ELF-1 (cell line): ENCODE data around the gene TRIM43.
"Not testable (repeated sequence)": the region's sequence is repeated elsewhere in the genome, so short reads cannot be mapped to it uniquely, and the experiment has no call there.

ENCODE experiments used
- DNase-seq: peaks from one replicate; pipeline ENCODE4 v3.0.0-alpha.2; 2016; ENCODE audit warnings: low read depth, low spot score

Gene TRIM43

DNA sequence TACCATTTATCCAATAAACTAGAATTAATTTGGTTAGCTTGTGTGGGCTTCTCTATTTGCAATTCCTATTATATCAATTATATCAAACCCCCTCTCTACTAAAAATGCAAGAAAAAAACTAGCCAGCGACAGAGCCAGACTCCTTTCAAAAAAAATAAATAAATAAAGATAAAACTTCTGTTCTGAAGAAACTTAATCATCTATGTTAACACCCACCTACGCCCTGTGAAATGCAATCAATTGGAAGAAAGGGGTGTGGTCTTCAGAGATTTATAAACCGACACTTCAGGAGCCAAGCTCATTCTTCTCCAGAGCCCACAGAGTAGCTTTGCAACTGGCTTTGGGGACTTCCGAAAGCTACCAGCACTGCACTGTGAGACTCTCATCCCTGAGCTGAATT, at the start of gene TRIM43:
Gene TRIM43, plus strand, starts transcription at position 301 of the 400 bp plus-strand sequence. CDS start 2,023 bp downstream, outside the sequence.
- not testable (repeated sequence) for DNase-seq

DNA sequence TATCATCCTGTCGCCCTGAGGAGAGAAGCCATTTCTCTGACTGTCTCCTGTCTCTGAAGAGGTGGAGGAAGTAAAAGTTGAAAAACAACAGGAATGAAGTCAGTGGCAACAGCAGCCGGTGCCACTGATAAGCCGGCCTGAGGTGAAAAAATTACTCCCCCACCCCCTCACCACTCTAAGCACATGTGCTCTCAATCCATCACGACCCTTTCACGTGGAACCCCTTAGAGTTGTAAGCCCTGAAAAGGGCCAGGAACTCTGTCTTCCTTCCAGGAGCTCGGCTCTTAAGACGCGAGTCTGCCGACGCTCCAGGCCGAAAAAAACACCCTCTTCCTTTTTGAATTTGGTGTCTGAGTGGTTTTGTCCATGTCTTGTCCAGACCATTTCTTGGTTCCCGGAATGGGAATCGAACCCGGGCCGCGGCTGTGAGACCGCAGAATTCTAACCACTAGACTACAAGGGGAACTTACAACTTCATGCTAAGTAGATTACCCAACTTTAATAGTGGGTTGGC, 40.7 kb upstream of the TRIM43 start:
- no peak for DNase-seq

- no peak for DNase-seq
Observed at GRCh38 chr2:95552911-95553310, 38.9 kb upstream of the TRIM43 start.

DNA sequence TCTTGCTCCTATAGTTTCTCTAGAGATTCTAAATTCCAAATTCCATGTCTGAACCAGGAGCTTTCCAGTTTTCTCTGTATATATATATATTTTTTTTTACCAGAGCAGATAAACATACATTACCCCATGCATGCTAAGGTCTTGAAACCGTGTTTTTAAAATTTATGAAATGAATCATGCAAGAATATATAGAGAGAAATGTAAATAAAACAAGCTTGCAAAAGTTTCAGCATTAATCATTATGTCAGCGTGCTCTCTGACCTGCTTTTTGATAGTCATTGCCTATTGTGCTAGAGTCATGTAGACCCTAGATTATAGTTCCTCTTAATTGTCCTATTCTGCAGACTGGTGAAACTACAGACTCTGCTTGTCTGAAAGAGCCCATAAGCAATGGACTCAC, 22.6 kb upstream of the TRIM43 start:
- DNase-seq, result no peak

- DNase-seq, result no peak
Observed at GRCh38 chr2:95573866-95574265, 17.9 kb upstream of the TRIM43 start.

DNA sequence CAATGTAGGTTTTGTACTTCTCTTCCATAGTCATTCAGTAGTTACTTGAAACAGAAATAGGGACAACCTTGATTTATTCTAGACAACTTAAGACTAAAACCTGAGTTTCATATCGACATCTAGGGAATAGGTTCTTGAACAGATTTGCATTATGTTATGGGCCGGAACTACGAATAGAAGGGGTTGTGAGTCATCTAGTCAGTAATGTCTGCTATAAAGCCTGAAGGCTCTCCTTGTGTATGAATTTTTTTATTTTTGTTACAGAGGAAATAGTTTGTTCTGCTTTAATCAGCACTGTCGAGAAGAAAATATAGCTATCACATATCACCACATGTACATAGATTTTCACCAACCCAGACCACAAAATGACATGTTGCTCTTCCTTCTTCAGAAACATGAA, 17.3 kb upstream of the TRIM43 start:
- DNase-seq, result no peak

- DNase-seq, result no peak
Observed at GRCh38 chr2:95575857-95576256, 15.9 kb upstream of the TRIM43 start.

GRCh38 chr2:95578539-95578938, 13.3 kb upstream of the TRIM43 start:
- no peak for DNase-seq

GRCh38 chr2:95583545-95583944, 8.3 kb upstream of the TRIM43 start:
- not testable (repeated sequence) for DNase-seq

GRCh38 chr2:95584321-95584720, 7.5 kb upstream of the TRIM43 start:
- not testable (repeated sequence) for DNase-seq

- not testable (repeated sequence) for DNase-seq
Observed at GRCh38 chr2:95589777-95590536, 1.8 kb upstream of the TRIM43 start.

DNA sequence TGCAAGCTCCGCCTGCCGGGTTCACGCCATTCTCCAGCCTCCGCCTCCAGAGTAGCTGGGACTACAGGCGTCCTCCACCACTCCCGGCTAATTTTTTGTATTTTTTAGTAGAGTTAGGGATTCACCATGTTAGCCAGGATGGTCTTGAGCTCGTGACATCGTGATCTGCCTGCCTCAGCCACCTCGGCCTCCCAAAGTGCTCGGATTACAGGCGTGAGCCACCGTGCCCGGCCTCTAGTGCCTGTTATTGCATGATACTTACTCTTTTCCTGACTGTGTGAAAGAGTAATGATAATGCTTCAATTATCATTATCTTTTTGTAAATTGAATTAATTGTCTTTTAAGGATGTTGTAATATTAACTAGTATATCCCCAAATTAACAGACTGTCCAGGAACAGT, 1.2 kb downstream of the TRIM43 start:
- not testable (repeated sequence) for DNase-seq

DNA sequence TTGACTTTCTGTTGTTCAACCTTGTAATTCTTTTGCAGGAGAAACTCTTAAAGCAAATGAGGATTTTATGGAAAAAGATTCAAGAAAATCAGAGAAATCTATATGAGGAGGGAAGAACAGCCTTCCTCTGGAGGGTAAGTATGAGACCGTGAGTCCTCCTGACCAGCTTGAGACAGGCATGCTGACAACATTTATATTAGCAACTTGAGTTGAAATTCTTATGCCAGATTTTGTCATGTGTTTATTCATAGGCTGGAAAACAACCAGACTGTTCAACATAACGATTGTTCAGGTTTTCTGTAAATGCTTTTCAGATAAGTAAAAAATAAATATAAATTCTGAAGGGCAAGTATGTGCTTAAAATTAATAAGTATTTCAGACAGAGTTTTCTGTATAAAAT, 3.2 kb downstream of the TRIM43 start:
- not testable (repeated sequence) for DNase-seq

DNA sequence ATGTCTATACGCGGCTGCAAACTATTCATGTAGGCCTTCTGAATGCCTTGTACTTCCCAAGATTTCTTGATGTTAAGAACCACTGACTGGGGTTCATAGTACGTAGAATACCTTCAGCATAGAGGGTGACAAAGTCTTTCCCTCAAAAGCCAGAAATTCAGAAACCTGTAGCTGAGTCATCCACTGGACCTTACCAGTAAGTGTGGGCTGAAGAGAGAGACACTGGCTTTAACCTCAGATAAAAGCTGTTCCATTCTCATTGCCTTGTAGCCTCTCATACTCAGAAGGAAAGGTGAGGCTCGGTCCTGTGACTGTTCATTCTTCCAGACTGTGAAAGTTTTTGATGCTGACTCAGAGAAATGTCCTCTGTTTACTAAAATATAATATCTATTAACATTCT, 9.5 kb downstream of the TRIM43 start:
- not testable (repeated sequence) for DNase-seq

DNA sequence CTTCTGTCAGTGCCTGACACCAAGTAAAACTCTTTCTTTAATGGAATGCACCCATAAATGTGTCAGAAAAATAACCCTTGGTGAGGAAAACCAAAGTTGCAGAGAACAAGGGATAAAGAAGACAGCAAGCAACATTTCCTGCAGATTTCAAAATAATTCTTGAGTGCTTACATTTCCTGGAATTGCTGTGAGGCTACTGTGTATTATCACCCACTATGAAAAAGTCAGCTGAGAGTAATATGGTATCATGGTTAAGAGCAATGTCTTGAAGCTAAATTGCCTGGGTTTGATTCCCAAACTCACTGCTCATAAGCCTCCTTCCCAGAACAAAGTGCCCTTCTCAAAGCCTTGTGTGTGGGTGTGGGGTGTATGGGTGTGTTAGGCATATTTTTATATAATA, 10.3 kb downstream of the TRIM43 start:
- not testable (repeated sequence) for DNase-seq

- DNase-seq, result not testable (repeated sequence)
Observed at GRCh38 chr2:95608356-95608755, 16.6 kb downstream of the TRIM43 start.

- DNase-seq, result not testable (repeated sequence)
Observed at GRCh38 chr2:95609764-95610163, 18.0 kb downstream of the TRIM43 start.

- not testable (repeated sequence) for DNase-seq
Observed at GRCh38 chr2:95613048-95613447, 21.2 kb downstream of the TRIM43 start.

GRCh38 chr2:95622728-95623127, 30.9 kb downstream of the TRIM43 start:
- DNase-seq, result not testable (repeated sequence)

DNA sequence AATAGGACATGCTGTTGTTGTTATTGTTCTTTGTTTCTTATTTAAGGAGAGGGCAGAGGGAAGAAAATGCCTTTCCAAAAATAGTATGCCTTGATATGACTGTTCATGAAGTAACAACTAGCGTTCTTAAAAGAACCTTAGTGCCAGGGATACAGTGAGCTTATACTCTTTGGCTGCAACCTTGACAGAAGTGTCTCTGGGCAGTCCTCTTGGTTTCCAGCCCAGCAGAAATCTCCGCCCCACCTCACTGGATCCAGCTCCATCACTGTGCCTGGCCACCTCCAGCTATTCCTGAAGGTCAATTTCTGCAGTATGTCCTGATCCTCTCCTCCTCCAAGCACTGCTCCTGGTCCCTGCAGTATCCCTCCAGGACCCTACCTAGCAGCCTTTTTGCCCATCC, 39.2 kb downstream of the TRIM43 start:
- DNase-seq, result not testable (repeated sequence)

DNA sequence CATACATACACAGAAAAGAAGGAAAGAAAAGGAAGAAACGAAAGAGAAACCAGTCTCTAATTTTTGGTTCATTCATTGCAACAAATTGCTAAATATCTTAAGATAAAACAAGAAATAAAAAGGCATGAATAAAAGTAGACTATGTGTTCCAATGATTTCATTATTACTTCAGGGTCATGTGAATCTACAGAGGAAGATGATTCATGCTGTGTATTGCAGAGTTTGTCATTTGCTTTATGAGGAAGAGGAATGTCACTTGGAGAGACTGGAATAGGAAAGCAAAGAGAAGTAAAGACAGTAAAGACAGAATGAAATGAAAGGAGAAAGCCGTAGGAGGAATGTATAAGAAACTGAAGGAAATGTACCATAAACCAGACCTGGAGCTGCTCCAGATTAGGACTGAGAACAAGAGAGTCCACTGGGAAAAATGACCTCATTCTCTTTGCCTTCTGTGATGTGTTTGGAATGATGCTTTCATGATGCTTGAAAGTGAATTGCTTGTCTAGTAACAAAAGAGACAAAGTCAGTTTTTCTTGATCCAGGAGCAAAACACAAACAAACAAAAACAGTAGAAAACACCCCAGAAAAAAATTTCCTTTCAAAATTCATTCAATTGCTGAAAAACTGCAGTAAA, 41.9 kb downstream of the TRIM43 start:
- DNase-seq, result not testable (repeated sequence)

GRCh38 chr2:95640515-95641288, 48.9 kb downstream of the TRIM43 start:
- not testable (repeated sequence) for DNase-seq
